ENCODE results near the gene SDK1. TPM values are rescaled to one million over a fixed set of nuclear protein-coding genes. Genes with fewer than 3 reads are reported as not detected.

Gene SDK1
- total and polyA plus RNA-seq, 2 experiments from 2014 or later = 2.1 to 10.0 TPM

- TF ChIP-seq CTCF (conservative IDR thresholded peaks at IDR 0.05; ENCODE audit: low read depth in 2 of 2) (no peak), STAT1 (IDR thresholded peaks at IDR 0.05; ENCODE audit: unreplicated experiment) (no peak), POLR2AphosphoS5 (IDR thresholded peaks at IDR 0.05; ENCODE audit: low read depth) (no peak), ZNF114 (CRISPR knock-in tag; IDR thresholded peaks at IDR 0.05) (no peak), REST (IDR thresholded peaks at IDR 0.05; ENCODE audit: unreplicated experiment) (no peak)
These were observed 910.2 kb downstream of the SDK1 start (continued) for GRCh38 chr7:4211261-4211660.

- Histone ChIP-seq H3F3A (replicated peaks; ENCODE audit: low read depth) (no peaks in the 10 kb centered on the region), H3K36me3 (ENCODE audit: insufficient read depth) (no peaks in the 10 kb centered on the region), H3K9me2 (ENCODE audit: insufficient read depth) (no peaks in the 10 kb centered on the region), H3K27ac (ENCODE audit: low read depth) (no peak overlapping the region), H3K79me2 (replicated peaks; ENCODE audit: insufficient read depth) (no peaks in the 10 kb centered on the region), H2AFZ (no peak overlapping the region), H4K20me1 (replicated peaks; ENCODE audit: insufficient read depth) (no peaks in the 10 kb centered on the region), H3K4me1 (ENCODE audit: insufficient read depth) (no peaks in the 10 kb centered on the region), H3K27me3 (ENCODE audit: insufficient read depth) (no peaks in the 10 kb centered on the region), H3K4me2 (no peak overlapping the region), H3K4me3 (no peak overlapping the region)
- peaks cover 3% of the 10 kb centered on the region; the same call in 1 of the 3 replicates for H3K36me3 Mint-ChIP-seq (ENCODE audit: low read depth)
- H3K27ac Mint-ChIP-seq = no peak overlapping the region
- ATAC-seq (no peak), DNase-seq (ENCODE audit: low spot score) (no peak)
- H3K4me1 Mint-ChIP-seq = no peaks in the 10 kb centered on the region; the same call in 2 of the 3 replicates
- no peak overlapping the region for H3K4me3 Mint-ChIP-seq
- TF ChIP-seq EZH2phosphoT487 (IDR thresholded peaks at IDR 0.05; ENCODE audit: unreplicated experiment) (no peak), EZH2 (IDR thresholded peaks at IDR 0.05; ENCODE audit: low read depth, unreplicated experiment) (no peak), ZNF462 (CRISPR knock-in tag; IDR thresholded peaks at IDR 0.05) (no peak)
- H3K27me3 Mint-ChIP-seq (ENCODE audit: insufficient read depth, low read depth, poor library complexity) = no peaks in the 10 kb centered on the region
- no peaks in the 10 kb centered on the region; the same call in 2 of the 3 replicates for H3K9me3 Mint-ChIP-seq
These were observed 911.3 kb downstream of the SDK1 start for GRCh38 chr7:4212376-4212775.

Data from GM23338 (cell line).